Caco-2 (cell line): ENCODE data around the gene GRM3. TPM values are rescaled to one million over a fixed set of nuclear protein-coding genes. Genes with fewer than 3 reads are reported as not detected.

Experiments
- BruUV-seq: library from RNA; stranded (reverse); fragments of 400-500 nt; replicated peaks from 2 replicates; lab custom pipeline; 2021; lab: Mats Ljungman, UMichigan
- CTCF ChIA-PET: fragments of 300-600 bp; sonication (Branson Sonifier 250); formaldehyde crosslinking; loops from one replicate; lab custom pipeline; 2022; ENCODE audit warnings: antibody characterized with exemption; lab: Charles Lee
- POLR2A ChIA-PET: fragments of 300-600 bp; sonication (Branson Sonifier 250); formaldehyde crosslinking; loops from one replicate; lab custom pipeline; 2022; ENCODE audit warnings: antibody characterized with exemption; lab: Charles Lee
- DNase-seq, 2 experiments: peaks; one replicate each; pipeline versions ENCODE4 v3.0.0 to v3.0.0-alpha.2; 2020 to 2022
- H3K27me3 ChIP-seq: replicated peaks from 2 replicates; pipeline ENCODE4 v1.6.0; 2011; ENCODE audit warnings: low read length; ENCODE audit not compliant: control insufficient read depth, insufficient read depth
- H3K36me3 ChIP-seq: 2 replicates; pipeline ENCODE4 v1.5.1; 2011; ENCODE audit warnings: low read length; ENCODE audit not compliant: control insufficient read depth, insufficient read depth
- H3K4me1 ChIP-seq: fragments of 250-450 bp; sonication (Bioruptor Pico); 2 replicates; pipeline ENCODE4 v1.5.1; 2020; ENCODE audit warnings: mild to moderate bottlenecking
- H3K4me3 ChIP-seq: 2 replicates; pipeline ENCODE4 v1.5.1; 2011; ENCODE audit warnings: low read depth, mild to moderate bottlenecking, control low read depth, low read length
- H3K9me3 ChIP-seq: fragments of 250-450 bp; sonication (Bioruptor Pico); 2 replicates; pipeline ENCODE4 v1.5.1; 2020; ENCODE audit warnings: mild to moderate bottlenecking, moderate library complexity
- H3K27ac Mint-ChIP-seq: one replicate; pipeline ENCODE4 v1.8.0; 2022; ENCODE audit warnings: mixed read lengths; ENCODE audit not compliant: unreplicated experiment
- H3K27me3 Mint-ChIP-seq: one replicate; pipeline ENCODE4 v1.8.0; 2022; ENCODE audit warnings: mixed read lengths; ENCODE audit not compliant: insufficient read depth, unreplicated experiment
- H3K36me3 Mint-ChIP-seq: one replicate; pipeline ENCODE4 v1.8.0; 2022; ENCODE audit warnings: mild to moderate bottlenecking, mixed read lengths; ENCODE audit not compliant: insufficient read depth, unreplicated experiment
- H3K4me1 Mint-ChIP-seq: one replicate; pipeline ENCODE4 v1.8.0; 2022; ENCODE audit warnings: low read depth, mixed read lengths; ENCODE audit not compliant: unreplicated experiment
- H3K4me3 Mint-ChIP-seq: one replicate; pipeline ENCODE4 v1.8.0; 2022; ENCODE audit warnings: mild to moderate bottlenecking, moderate library complexity, mixed read lengths; ENCODE audit not compliant: unreplicated experiment
- H3K9me3 Mint-ChIP-seq: one replicate; pipeline ENCODE4 v1.8.0; 2022; ENCODE audit warnings: mixed read lengths; ENCODE audit not compliant: unreplicated experiment
- intact Hi-C: fragments of 100-400 bp; cut with micrococcal nuclease; formaldehyde crosslinking; loops from one replicate; pipeline ENCODE4 v1.10.0; 2022; ENCODE audit not compliant: unreplicated experiment
- total RNA-seq: library from RNA; stranded (reverse); gene quantifications from 2 replicates; pipeline ENCODE4 v1.2.3, GENCODE V29; 2022
- TF ChIP-seq, protein P1 (sequence below), 2 experiments: fragments of 200-600 bp in 1 of 2; IDR thresholded peaks; 1 replicate in 1 of 2; 2 replicates in 1 of 2; pipeline versions ENCODE4 v1.5.1 to v1.8.0; 2011 to 2022; ENCODE audit warnings: antibody characterized with exemption in 1 of 2, control low read depth in 1 of 2, inconsistent platforms in 1 of 2, low read depth in 1 of 2, low read length in 1 of 2, mild to moderate bottlenecking in 1 of 2, moderate library complexity in 1 of 2; ENCODE audit not compliant: insufficient read depth in 1 of 2, severe bottlenecking in 1 of 2, unreplicated experiment in 1 of 2

The GRM3 gene
- total RNA-seq, 1 experiment from 2014 or later = not detected

DNA sequence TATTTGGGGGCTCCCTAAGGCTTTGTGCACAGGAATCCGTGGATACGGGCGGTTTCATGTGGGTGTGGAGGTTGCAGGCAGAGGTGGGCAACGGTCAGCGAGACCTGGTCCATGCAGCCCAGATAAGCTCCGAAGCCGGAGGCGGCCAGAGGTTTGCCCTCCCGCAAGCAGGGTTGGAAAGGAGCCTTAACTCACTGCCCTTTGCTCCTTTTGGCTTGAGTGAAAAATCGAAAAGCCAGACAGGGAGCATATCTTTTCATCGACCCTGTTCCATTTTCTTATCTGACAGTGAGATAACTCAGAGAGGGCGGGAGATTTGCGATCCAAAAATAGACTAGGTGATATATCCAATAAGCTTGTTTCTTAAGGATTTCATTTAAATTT lies 1.5 kb downstream of the GRM3 start:
- no peak overlapping the region for H3K4me3 Mint-ChIP-seq
- Histone ChIP-seq H3K27me3 (no peaks in the 10 kb centered on the region), H3K4me1 (no peaks in the 10 kb centered on the region), H3K9me3 (no peaks in the 10 kb centered on the region; the same call in 1 of the 2 replicates), H3K4me3 (no peak overlapping the region), H3K36me3 (no peaks in the 10 kb centered on the region)
- no peaks in the 10 kb centered on the region for H3K9me3 Mint-ChIP-seq
- POLR2A ChIA-PET = no interaction called here
- DNase-seq = no peak
- no peak overlapping the region for H3K27ac Mint-ChIP-seq
- no TSS peak for BruUV-seq
- no peaks in the 10 kb centered on the region for H3K27me3 Mint-ChIP-seq
- no peaks in the 10 kb centered on the region for H3K36me3 Mint-ChIP-seq
- intact Hi-C loops = no loop called here
- TF ChIP-seq, protein P1, sequence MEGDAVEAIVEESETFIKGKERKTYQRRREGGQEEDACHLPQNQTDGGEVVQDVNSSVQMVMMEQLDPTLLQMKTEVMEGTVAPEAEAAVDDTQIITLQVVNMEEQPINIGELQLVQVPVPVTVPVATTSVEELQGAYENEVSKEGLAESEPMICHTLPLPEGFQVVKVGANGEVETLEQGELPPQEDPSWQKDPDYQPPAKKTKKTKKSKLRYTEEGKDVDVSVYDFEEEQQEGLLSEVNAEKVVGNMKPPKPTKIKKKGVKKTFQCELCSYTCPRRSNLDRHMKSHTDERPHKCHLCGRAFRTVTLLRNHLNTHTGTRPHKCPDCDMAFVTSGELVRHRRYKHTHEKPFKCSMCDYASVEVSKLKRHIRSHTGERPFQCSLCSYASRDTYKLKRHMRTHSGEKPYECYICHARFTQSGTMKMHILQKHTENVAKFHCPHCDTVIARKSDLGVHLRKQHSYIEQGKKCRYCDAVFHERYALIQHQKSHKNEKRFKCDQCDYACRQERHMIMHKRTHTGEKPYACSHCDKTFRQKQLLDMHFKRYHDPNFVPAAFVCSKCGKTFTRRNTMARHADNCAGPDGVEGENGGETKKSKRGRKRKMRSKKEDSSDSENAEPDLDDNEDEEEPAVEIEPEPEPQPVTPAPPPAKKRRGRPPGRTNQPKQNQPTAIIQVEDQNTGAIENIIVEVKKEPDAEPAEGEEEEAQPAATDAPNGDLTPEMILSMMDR (IDR thresholded peaks at IDR 0.05; ENCODE audit: insufficient read depth in 1 of 2, low read depth in 1 of 2, low read length in 1 of 2, severe bottlenecking in 1 of 2, unreplicated experiment in 1 of 2) = no peak
- H3K4me1 Mint-ChIP-seq = peaks cover 4% of the 10 kb centered on the region
- CTCF ChIA-PET = no interaction called here

DNA sequence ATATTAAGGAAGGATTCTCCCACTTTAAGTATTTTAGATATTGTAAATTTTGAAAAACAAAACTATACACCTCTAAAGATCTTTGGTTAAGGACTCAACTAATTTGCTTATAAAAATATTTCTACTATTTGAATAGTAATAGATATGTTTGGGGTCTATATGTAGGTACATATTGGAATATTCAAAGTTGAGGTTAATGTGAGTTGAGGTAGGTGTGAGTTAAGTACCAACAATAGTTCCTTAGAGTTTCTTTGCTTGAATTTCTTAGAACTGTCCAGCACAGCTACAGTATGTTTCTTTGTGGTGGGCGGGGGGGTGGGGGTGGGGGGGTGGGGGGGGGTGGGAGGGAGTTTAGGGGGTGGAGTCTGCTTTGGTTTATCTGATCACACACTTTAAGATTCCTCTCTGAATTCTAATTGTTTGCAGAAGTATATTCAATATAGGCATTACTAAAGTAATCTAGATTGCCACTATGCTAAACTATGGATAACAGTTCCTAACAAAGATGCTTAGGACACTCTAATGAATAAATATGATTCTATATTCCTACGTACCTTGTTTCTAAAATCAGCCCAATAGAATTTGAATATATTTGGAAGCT lies 2.1 kb downstream of the GRM3 start:
- H3K4me3 Mint-ChIP-seq = no peak overlapping the region
- no peaks in the 10 kb centered on the region for H3K9me3 Mint-ChIP-seq
- no peak overlapping the region for H3K27ac Mint-ChIP-seq
- TF ChIP-seq, protein P1 (IDR thresholded peaks at IDR 0.05; ENCODE audit: insufficient read depth in 1 of 2, low read depth in 1 of 2, low read length in 1 of 2, severe bottlenecking in 1 of 2, unreplicated experiment in 1 of 2) = no peak
- no peaks in the 10 kb centered on the region for H3K27me3 Mint-ChIP-seq
- H3K36me3 ChIP-seq = no peaks in the 10 kb centered on the region
- POLR2A ChIA-PET = no interaction called here
- no peak overlapping the region for H3K4me3 ChIP-seq
- DNase-seq = no peak
- peaks cover 4% of the 10 kb centered on the region for H3K4me1 Mint-ChIP-seq
- no TSS peak for BruUV-seq
- no peaks in the 10 kb centered on the region for H3K27me3 ChIP-seq
- H3K36me3 Mint-ChIP-seq = no peaks in the 10 kb centered on the region
- H3K4me1 ChIP-seq = no peaks in the 10 kb centered on the region
- no peaks in the 10 kb centered on the region; the same call in 1 of the 2 replicates for H3K9me3 ChIP-seq
- CTCF ChIA-PET = no interaction called here
- intact Hi-C loops = no loop called here

DNA sequence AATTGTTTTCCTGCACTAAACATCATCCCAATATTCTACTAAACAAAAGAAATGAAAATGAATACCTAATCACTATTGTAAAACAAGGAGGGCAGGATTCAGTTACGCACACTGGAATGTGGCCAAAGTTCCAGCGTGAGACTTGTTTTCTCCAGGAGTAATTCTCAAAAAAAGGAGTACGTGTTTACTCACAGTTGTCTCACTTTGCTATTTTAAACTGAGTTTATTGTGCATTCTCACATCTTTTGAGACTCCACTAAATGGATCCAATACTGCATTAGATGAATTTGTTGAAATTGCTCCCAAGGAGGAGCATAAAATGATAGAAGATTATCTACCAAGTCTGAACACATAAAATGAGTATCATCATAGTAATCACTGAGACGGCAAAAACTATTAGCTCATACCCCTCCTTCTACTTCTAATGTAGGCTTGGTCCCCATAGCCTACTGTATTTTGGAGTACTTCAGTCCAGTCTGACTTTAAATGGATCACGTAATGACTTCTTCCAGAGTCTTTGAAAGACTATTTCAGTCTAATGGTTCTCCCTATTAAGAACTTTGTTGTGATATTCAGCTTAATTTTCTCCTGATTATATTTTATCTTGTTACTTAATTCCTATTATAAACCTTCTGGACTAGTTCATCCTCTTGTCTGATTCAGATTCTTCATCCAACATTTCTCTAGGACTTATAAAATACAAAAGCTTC lies 3.8 kb downstream of the GRM3 start:
- BruUV-seq = no TSS peak
- no peaks in the 10 kb centered on the region for H3K36me3 Mint-ChIP-seq
- Histone ChIP-seq H3K4me1 (no peaks in the 10 kb centered on the region), H3K36me3 (no peaks in the 10 kb centered on the region), H3K27me3 (no peaks in the 10 kb centered on the region), H3K9me3 (no peaks in the 10 kb centered on the region; the same call in 1 of the 2 replicates), H3K4me3 (no peak overlapping the region)
- H3K27ac Mint-ChIP-seq = no peak overlapping the region
- H3K4me1 Mint-ChIP-seq = peaks cover 4% of the 10 kb centered on the region
- POLR2A ChIA-PET = no interaction called here
- H3K27me3 Mint-ChIP-seq = peaks cover 3% of the 10 kb centered on the region
- H3K4me3 Mint-ChIP-seq = no peak overlapping the region
- intact Hi-C loops = no loop called here
- DNase-seq = no peak
- TF ChIP-seq, protein P1 (IDR thresholded peaks at IDR 0.05; ENCODE audit: insufficient read depth in 1 of 2, low read depth in 1 of 2, low read length in 1 of 2, severe bottlenecking in 1 of 2, unreplicated experiment in 1 of 2) = no peak
- H3K9me3 Mint-ChIP-seq = no peaks in the 10 kb centered on the region
- CTCF ChIA-PET = no interaction called here
